ENCODE data around the gene ADH1A.
"Not testable (repeated sequence)": the region's sequence is repeated elsewhere in the genome, so short reads cannot be mapped to it uniquely, and the experiment has no call there.

Gene ADH1A

GRCh38 chr4:99276417-99276816, 14.4 kb downstream of the ADH1A start:
- DNase-seq, result no peak

GRCh38 chr4:99275885-99276284, 14.9 kb downstream of the ADH1A start:
- DNase-seq, result no peak

GRCh38 chr4:99275050-99275449, 15.7 kb downstream of the ADH1A start:
- DNase-seq, result no peak

DNA sequence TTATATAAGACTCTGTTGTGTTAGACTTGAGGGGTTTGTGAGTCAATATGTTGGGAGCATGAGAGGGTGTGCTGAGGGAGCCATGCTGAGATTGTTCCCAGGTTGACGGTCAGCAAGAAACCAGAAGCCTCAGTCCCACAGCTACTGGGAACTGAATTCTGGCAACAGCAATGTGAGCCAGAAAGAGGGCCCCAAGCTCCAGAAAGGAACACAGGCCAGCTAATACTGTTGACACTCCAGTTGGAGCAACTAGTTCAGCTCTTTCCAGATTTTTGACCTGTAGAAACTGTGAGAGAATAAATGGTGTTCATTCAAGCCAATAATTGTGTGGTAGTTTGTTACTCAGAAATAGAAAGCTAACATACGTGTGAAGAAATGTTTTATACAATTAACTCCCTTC, 17.1 kb downstream of the ADH1A start:
- DNase-seq, result no peak

DNA sequence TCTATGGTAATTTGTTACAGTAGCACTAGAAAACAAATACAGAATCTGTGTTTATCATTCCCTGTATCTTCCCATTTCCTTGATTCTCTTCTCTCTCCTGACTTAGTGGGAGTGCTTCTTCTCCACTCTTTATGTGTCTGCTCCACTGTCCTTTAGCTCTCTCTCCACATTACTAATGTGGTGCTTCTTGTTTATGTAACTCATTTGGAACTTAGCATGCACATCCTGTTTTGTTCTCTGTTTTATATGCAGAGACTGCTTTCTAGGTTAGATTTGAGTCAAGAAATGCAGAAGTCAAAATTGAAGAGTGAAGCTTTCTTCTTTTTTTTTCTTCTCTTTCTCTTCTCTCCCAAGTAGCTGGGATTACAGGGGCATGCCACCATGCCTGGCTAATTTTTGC, 25.9 kb downstream of the ADH1A start:
- DNase-seq, result no peak

- no peak for DNase-seq
Observed at GRCh38 chr4:99252746-99253145, 38.0 kb downstream of the ADH1A start.

- DNase-seq, result no peak
Observed at GRCh38 chr4:99248714-99249113, 42.1 kb downstream of the ADH1A start.

- DNase-seq, result no peak
Observed at GRCh38 chr4:99235955-99236354, 54.8 kb downstream of the ADH1A start.

- DNase-seq, result no peak
Observed at GRCh38 chr4:99234331-99235010, 56.3 kb downstream of the ADH1A start.

- not testable (repeated sequence) for DNase-seq
Observed at GRCh38 chr4:99233397-99233796, 57.4 kb downstream of the ADH1A start.

GRCh38 chr4:99228706-99229105, 62.1 kb downstream of the ADH1A start:
- DNase-seq, result not testable (repeated sequence)

DNA sequence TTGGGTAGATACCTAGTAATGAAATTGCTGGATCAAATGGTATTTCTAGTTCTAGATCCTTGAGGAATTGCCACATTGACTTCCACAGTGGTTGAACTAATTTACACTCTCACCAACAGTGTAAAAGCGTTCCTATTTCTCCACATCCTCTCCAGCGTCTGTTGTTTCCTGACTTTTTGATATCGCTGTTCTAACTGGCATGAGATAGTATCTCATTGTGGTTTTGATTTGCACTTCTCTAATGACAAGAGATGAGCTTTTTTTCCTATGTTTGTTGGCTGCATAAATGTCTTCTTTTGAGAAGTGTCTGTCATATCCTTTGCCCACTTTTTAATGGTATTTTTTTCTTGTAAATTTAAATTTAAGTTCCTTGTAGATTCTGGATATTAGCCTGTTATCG, 63.1 kb downstream of the ADH1A start:
- DNase-seq, result not testable (repeated sequence)

Measured in NK-92 treated with Interleukin-12 subunit alpha and Interleukin-12 subunit beta, amount 100 ng/mL, for 24 hours (cell line).